ENCODE results near the gene NCBP2.
A peak's percentile ranks its signal among the peaks of the same experiment; 100 is the strongest.

The NCBP2 gene

DNA sequence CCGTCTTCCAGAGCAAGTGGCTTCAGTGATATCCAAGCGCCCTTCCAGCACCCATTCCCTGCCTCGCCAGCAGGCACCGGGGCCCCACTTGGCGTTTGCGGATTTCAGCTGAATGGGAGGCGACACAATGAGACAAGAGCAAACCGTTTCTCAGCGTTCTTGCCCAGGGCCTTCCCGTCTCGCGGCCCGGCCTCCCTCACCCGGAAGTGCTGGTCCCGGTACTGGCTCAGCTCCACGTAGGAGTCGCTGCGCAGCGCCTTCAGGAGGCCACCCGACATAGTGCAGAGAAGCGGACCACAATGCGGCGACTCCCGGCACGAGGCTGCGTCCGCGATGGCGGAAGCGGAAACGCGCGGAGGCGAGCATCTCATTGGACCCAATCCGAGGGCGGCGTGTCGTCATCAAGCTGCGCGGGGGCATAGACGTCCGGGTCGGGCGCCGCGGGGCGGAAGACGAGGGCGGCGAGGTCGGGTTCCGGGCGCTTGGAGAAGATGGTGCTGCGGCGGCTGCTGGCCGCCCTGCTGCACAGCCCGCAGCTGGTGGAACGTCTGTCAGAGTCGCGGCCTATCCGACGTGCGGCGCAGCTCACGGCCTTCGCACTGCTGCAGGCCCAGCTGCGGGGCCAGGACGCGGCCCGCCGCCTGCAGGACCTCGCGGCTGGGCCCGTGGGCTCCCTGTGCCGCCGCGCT lies at the start of gene NCBP2:
Gene NCBP2 (minus strand): TSS at position 303 of the 689 bp plus-strand sequence. CDS start 25 bp downstream, at position 278.
- DNase-seq (ENCODE audit: low read depth, low spot score) = peak; percentile 99

DNA sequence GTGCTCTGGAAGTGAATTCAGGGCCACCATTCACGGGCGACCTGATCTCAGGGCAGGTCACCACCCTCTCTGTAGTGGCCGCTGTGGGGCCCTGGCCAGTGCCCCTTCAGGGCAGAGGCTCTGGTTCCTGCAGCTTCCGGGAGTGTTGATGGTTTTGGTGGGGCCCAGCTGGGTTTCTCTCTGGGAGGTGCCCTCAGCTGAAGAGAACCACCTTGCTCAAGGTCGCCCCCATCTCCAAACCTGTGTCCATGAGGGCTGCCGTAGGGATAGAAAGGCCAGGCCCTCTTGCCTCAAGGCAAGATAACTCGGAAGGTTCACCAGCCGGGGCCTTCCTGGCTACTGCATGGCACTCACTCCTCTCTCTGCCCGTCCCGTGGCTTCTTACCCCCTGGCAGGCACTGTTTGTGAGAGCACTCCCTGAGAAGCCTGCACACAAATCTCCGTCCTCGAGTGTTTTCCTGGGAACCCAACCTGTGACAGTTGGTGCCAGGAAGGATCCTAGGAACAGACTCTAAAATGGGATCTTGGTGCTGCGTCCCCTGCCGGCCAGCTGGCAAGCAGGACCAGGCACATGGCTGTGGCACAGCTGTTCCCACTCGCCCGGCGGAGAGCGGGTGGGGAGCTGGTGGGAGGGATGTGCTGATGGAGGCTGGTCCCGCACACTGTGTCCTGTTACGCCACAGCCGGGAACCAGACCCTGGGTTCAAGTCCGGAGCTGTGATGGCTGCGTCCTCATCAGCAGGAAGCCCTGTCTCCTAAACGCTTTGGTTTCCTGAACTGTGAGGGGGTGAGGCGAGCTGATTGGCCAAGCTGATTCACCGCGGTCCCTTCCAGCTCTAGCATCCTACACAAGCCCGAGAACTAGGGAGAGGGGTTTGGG lies 49.5 kb upstream of the NCBP2 start:
- DNase-seq (ENCODE audit: low read depth, low spot score) = no peak

DNA sequence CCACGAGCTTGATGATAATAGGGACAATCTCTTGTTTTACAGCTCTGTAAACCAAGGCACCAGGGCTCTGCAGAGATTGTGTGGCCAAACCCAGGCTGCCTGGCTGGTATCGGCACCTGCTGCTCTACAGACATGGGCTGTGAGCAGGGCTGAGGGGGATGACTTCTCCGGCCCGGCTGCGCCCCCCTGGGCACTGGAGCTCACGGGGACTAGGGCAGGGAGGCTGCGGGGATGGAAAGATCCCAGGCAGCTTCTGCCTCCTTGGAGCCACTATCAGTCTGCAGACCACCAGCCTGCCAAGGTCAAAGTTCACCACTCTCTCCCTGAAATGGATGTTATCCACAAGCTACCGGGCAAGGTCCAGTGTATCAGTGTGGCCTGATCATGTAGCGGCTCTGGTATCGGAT lies 48.3 kb upstream of the NCBP2 start:
- DNase-seq (ENCODE audit: low read depth, low spot score) = no peak

DNA sequence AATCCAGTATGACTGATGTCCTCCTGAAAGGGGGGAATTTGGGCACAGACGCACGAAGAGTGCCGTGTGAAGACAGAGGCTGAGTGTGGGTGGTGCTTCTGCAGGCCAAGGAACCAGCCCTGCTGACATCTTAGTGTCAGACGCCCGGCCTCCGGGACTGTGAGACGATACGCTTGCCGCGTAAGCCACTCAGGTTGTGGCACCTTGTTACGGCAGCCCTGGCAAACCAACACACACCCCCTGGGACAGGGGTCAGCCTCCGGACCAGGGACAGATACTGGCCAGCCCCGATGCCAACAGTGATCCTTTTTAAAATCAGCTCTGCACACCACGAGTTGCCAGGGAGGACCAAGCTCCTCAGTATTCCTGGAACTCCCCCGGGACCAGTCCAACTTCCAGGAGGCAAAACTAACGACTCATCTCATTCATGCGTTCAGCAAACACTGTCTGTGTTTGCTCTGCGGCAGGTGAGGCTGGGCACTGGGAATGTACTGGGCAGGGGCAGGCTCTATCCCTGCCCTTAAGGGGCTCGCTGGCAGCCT lies 47.5 kb upstream of the NCBP2 start:
- no peak for DNase-seq (ENCODE audit: low read depth, low spot score)

DNA sequence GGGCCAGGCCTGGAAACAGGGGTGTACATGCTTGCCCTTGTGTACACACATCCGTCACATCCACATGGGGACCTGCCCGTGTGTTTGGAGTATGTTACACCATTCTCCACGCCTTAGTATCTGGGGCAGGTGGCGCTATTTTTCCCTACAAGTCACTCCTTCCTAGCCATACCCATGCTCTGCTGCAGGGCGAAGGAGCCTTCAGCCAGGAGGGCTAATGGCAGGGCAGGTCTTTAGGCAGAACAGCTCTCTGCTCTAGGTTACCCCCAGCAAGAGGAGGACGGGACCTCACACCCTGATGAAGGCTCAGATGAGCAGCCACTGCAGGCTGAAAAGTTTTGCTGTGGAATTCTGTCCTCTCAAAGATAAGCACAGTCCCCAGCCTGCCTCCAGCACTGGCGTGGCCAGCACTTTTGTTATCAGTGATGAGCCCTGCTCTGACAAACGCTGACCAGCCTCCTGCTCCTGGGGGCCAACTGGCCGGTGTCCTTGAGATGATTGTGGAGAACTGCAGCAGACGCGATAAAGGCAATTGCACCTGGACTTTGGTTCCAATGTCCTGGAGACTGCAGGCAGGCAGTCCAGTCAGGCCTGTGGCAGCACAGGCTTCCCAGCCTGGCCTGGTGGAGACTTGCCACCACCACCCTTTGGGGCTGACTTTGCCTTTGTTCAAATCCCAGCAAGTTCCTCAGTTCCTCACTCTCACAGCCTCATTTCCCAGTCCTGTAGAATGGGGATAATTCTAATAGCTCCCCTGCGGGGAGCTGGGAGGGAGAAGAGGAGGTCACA lies 46.1 kb upstream of the NCBP2 start:
- DNase-seq (ENCODE audit: low read depth, low spot score) = peak; percentile 58

DNA sequence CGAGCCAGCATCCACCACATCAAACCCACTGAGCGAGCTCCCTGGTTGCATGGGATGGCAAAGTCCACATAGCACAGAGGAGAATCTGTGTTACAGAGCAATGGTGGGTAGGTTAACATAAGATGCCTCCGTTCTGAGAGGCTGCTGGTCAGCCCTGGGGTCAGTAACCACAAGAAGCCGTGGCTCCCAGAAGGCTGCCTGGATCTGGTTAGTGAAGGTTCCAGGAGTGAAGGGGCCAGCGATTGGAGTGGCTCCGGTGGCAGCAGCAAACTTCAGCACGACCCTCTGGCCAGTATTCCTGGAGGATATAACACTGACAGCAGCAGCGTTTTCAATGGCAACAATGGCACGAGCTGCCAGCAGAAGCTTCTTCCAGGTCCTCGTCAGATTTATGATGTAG lies 44.7 kb upstream of the NCBP2 start:
- no peak for DNase-seq (ENCODE audit: low read depth, low spot score)

DNA sequence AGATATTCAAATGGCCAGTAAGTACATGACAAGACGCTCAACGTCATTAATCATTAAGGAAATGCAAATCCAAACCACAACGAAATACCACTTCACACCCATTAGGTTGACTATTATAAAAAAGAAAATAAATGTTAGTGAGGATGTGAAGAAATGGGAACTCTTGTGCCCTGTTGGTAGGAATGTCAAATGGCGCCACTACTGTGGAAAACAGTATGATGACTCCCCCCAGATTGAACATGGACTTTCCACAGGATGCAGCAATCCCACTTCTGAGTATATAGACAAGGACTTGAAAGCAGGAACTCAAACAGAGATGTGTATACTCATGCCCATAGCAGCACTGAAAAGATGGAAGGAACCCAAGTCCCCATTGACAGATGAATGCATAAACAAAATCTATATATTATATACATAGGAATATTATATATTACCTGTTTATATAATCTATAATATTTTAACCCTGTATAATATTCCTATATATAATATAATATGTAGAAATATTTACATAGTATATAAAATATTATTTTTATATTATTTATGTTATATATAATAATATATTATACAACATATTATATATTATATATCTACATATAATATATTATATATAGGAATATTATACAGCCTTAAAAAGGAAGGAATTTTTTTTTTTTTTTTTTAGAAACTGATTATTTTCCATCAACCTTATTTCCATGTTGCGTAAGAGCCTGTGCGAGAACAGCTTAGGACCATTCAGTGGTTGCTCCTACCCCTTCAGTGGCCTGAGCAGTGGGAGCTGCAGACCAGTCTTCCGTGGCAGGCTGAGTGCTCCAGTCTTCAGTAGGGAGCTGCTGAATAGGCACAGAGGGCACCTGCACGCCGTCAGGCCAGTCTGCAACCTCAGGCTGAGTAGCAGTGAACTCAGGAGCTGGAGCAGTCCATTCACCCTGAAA lies 43.9 kb upstream of the NCBP2 start:
- no peak for DNase-seq (ENCODE audit: low read depth, low spot score)

DNA sequence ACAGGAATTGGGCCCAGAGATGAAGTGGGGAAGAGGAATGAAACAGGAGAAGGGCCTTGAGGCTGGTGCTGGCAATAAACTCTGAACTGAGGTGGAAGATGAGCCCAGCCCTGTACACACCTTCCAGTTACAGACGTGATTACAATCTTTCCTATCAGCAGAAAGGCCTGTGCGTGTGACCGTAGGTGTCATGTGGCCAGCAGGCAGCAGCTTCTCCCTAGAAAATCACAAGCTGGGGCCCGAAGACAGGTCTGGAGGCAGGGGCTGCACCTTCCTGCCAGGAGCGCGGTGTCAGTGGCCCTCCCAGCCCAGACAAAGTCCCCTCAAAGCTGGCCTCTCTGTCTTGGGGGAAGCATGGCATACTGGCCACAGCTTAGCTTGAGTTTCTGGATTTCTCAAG lies 43.0 kb upstream of the NCBP2 start:
- no peak for DNase-seq (ENCODE audit: low read depth, low spot score)

DNA sequence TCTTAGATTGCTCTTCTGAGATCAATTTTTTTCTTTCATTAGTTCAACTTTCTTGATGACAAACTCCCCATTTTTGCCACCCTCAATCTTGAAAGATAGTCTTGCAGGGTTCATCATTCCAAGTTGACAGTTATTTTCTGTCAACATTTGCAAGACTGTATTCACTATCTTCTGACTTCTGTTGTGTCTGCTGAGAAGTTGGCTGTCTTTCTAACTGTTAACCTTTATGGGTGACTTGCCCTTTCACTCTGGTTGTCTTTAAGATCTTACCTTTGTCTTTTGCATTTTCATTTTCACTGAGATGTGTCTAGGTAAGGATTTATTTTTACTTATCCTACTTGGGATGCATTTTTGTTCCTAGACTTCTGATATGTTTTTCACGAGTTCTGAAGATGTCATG lies 40.9 kb upstream of the NCBP2 start:
- DNase-seq (ENCODE audit: low read depth, low spot score) = no peak

DNA sequence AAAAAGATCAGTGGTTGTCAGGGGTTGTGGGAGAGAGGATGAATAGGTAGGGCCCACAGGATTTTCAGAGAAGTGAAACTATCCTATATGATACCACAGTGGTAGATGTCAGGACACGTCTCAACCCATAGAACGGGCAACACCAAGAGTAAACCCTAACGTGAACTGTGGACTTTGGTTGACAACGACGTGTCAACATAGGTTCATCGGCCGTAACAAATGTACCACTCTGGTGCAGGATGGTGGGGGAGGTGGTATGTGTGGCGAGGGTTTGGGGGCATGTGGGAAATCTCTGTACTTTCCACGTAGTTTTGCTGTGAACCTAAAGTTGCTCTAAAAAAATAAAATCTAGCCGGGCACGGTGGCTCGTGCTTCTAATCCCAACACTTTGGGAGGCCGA lies 39.3 kb upstream of the NCBP2 start:
- DNase-seq (ENCODE audit: low read depth, low spot score) = no peak

DNA sequence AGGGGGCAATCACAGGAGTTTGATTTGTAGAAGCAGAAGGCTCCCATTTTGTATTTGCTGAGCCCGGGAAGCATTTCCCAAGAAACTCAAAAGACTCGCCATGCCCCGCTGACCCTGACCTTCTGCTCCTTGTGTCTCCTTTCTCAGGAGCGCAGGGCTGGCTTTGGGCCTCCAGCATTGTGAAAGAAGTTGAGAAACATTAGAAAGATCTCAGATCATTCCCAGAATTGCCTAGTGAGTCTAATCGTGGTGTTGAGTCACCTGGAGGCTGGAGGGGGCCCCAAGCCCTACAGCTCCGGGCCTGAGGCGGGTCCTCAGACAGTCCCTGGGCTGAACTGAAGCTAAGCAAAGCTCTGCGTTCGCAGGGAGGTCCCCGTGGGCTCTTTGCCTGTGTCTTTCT lies 37.2 kb upstream of the NCBP2 start:
- no peak for DNase-seq (ENCODE audit: low read depth, low spot score)

DNA sequence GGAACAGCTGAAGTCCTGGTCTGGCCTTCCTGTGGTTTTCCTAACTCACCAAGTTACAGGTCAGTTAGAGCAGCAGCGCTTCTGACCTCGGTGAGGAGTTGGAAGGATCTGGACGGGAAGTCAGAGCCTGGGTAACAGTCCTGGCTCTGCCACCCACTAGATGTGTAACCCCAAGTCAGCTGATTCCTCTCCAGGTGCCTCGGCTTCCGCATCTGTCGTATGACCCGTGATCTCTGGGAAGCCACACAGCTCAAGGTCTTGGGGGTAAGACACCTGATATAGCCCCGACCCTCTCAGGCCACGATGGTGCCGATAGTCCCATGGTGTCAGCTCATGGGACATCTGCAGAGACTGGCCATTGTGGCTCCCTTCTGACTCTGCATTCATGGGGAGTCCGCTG lies 34.6 kb upstream of the NCBP2 start:
- no peak for DNase-seq (ENCODE audit: low read depth, low spot score)

DNA sequence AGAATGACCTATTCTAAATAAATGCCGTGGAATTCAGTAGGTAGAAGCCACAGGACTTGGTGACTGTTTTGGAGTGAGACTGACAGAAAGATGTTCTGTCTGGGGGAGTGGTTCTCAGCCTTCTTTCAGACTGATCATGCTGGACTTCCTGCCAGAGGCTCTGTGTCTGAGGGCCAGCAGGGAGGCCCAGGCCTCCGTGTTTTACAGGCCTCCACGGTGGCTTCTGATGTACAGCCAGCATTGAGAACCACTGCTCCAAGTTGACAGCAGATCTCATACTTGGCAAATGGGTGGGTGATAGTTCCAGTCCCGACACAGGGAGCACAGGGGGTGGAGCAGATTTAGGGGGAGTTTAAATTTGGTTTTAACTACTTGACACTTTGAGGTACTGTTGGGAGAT lies 33.0 kb upstream of the NCBP2 start:
- DNase-seq (ENCODE audit: low read depth, low spot score) = no peak

DNA sequence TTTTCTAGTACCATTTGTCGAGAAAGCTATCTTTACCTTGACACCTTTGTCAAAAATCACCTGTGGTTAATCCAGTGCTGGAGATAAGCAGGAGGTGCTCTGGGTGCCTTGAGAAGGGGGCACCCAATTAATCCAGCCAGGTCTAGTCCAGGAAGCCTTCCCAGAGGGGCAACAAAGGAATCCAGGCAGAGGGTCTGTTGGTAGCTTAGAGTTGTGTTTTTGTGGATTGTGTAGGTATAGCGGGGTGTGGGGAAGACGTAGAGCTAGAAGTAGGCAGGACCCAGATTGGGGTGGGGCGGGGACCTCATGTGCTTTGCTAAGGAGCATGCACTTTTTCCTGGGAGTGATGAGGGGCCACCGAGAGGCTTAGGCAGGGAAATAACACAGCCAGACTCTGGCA lies 32.3 kb upstream of the NCBP2 start:
- DNase-seq (ENCODE audit: low read depth, low spot score) = no peak

DNA sequence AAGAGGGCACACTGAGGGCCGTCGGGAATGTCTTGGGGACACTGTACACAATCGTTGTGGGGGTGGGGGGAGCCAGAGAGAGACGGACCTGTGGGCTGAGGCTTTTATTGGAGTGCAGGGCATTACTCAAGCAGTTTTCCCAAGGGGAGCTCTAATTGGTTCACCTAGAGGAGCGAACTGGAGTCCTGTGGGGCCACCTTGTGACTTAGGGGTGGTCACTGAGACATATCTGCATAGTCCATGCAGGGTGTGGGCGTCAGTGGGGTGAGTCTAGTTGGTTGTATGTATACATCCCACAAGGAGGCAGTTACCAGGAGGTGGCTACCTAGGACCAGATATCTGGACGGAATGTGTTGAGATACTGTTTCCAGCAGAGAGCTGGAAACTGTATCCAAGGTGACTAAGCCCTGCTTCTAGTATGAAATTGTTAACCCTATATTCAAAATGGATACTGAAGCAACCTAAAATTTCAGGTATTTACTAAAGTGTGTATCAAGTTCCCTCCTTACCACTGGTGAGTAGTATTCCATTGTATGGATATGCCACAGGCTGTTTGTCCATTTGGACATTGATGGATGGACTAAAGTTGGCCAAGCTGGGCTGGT lies 28.9 kb upstream of the NCBP2 start:
- DNase-seq (ENCODE audit: low read depth, low spot score) = no peak

DNA sequence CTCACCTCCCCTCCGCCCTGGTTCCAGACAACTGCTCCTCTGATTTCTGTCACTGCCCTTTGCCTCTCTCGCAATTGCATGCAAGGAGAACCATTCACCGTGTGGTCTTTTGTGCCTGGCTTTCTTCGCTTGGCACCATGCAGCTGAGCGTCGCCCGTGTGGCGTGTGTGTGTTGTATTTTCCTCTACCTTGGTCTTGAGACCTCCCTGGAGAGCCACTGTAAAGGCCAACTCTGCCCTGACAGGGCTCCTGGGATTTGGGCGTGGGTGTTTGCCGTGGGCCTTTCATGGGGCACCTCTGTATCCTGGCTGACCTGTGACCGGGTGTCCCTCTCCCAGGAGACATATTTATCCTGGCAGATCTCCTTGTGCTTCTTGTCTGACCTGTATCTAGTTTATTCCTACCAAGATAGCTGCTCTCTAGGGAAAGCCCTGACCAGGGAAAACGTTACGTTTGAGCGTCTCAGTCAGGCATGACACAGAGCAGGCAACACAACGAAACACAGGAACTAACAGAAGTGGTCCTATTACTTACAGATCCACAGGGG lies 28.3 kb upstream of the NCBP2 start:
- no peak for DNase-seq (ENCODE audit: low read depth, low spot score)

DNA sequence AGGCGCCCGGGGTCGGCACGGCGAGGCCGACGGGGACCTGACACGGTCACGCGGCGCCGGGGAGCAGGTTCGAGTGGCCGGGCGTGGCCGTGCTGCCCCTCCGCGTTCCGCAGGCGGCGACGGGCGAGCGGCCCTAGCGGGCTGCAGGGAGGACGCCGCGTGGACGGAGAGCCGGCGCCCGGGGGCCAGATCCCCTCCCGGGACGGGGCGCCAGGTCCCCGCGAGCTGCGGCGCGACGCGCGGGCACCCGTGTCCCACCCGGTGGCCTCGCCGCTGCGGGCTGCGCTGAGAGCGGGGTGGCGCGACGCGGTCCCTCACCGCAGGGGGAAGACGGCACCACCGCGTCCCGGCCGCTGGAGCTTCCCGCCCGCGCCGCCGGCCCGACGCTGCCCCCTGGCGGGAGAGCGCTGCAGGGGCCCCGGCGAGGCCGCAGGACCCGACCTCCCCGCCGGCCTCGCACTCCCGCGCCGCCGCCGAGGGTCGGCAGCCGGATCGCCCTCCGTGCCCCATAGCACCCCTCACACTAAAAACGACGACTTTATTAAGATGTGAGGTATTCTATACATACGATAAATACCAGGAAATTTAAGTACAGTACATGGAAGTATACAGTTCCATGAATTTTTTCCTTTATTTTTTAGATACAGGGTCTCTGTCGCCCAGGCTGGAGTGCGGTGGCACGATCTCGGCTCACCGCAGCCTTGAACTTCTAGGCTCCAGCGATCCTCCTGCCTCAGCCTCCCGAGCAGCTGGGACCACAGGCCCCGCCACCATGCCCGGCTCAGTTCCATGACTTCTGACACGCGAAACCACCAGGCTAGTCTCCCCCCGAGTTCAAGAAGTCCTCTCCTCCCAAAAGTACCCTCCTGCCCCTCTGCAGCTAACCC lies 27.6 kb upstream of the NCBP2 start:
- DNase-seq (ENCODE audit: low read depth, low spot score) = peak; percentile 67

DNA sequence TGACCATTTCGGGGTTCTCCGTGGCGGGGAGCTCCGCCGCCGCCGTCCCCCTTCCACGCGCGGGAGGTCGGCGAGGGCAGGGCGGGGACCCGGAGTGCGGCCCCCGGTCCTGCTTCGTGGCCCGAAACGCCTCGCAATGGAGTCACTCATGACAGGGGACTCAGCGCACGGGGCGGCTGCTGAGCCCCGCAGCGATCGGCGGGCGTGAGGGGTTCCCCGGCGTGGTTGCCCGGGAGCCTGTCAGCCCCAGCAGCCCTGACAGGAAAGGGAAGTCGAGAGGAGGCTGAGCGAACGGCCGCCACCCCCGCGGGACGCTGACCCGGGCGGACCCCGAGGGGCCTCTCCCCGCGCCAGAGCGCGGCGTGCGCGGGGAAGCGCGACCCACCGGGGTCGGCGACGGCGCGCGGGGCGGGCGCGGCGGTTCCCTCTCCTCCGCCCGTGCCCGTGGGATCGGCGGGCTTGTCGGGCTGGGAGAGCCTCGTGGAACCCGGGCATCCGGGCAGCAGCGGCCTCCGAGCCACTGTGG lies 26.9 kb upstream of the NCBP2 start:
- DNase-seq (ENCODE audit: low read depth, low spot score) = no peak

Measured in ELF-1 (cell line).